Neural cell (in vitro differentiated cells): Measurements from ENCODE around the gene TNMD.

Experiments used
- EP300 ChIP-seq: fragments of 450-650 bp; conservative IDR thresholded peaks from 2 replicates; pipeline ENCODE4 v1.6.1; 2014; ENCODE audit warnings: antibody characterized with exemption, mild to moderate bottlenecking, moderate library complexity; ENCODE audit not compliant: poor library complexity, severe bottlenecking
- POLR2AphosphoS5 ChIP-seq: IDR thresholded peaks from 2 replicates; pipeline ENCODE4 v1.6.1; 2012

DNA sequence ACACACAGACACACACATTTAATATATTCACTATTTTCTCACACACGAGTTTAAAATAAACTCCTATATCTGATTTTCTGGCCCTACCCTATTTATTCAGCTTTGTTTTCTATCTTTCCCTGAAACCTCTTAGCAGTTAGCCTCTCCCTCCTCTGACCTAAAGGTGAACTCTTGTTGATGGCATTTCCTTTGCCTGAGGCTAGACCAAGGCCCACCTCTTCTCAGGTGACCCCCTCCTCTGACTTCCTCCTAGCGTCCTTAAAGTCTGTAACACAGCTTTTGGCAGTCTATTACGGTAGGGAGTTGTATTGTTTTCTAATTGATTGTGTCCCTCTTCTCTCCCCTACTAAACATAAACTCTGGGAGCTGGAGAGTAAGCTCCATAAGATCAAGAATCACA lies 57.6 kb downstream of the TNMD start:
- TF ChIP-seq POLR2AphosphoS5: no peak
- TF ChIP-seq EP300: no peak
